ENCODE measurements around the gene POMT1.
"Not testable (repeated sequence)": the region's sequence is repeated elsewhere in the genome, so short reads cannot be mapped to it uniquely, and the experiment has no call there.

Gene POMT1

DNA sequence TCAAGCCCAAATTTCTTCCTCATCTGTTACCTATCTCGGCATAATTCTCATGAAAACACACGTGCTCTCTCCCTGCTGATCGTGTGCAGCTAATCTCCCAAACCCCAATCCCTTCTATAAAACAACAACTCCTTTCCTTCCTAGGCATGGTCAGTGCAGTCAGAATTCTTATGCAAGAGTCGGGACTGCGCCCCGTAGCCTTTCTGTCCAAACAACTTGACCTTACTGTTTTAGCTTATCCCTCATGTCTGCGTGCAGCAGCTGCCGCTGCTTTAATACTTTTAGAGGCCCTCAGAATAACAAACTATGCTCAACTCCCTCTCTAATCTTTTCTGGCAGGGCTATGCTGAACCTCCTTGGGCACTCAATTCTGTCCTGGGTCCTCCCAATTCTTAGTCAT is 47.7 kb downstream of the POMT1 start:
- not testable (repeated sequence) for DNase-seq (ENCODE audit: low read depth in 2 of 3, low spot score in 2 of 3)

DNA sequence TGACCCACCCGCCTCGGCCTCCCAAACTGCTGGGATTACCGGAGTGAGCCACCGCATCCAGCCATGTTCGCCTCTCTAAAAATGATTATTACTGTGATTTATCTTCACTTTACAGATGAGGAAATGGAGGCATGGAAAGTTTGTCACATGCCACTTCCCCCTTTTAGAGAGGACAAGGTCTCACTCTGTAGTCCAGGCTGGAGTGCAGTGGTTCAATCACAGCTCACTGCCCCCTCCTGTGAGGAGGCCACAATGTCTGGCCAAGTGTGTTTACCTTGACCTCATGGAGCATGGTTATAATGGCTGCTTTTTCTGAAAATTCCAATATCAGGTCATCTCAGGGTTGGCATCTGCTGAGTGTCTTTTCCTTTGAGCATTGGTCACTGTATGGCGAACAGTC is 49.3 kb downstream of the POMT1 start:
- DNase-seq (ENCODE audit: low read depth in 2 of 3, low spot score in 2 of 3), result no peak

DNA sequence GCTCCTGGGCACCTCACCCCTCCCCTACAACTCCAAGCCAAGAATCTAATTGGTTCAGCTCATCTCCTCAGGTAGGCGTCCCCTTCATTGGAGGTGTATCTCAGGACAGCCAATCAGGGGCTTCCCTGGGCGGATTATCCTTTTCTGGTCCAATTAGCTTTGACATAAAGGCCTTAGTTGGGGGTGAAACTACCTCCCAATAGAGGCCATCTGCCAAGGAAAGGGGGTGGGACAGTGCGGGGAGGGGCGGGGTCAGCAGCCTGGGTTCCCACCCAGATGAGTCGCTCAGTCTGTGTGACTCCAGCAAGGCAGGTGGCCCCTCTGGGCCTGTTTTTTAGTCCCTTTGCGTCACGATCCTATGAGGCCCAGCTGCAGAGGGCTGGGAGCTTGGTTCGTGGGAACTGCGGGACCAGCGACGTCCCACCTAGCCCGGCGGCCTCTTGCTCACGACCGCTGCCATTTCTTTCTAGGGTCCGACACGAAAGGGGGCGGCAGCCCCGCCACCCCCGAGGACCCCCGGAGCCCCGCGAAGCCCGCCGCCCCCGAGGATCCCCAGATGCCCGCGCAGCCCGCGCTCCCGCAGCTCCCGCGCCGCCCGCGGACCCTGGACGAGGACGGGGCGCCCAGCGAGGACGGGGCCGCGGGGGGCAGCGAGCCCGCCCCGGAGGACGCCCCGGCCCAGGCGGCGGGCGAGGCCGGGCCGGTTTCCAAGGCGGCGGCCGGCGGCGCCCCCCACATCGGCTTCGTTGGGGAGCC is 51.5 kb downstream of the POMT1 start:
- no peak for DNase-seq (ENCODE audit: low read depth in 2 of 3, low spot score in 2 of 3)

DNA sequence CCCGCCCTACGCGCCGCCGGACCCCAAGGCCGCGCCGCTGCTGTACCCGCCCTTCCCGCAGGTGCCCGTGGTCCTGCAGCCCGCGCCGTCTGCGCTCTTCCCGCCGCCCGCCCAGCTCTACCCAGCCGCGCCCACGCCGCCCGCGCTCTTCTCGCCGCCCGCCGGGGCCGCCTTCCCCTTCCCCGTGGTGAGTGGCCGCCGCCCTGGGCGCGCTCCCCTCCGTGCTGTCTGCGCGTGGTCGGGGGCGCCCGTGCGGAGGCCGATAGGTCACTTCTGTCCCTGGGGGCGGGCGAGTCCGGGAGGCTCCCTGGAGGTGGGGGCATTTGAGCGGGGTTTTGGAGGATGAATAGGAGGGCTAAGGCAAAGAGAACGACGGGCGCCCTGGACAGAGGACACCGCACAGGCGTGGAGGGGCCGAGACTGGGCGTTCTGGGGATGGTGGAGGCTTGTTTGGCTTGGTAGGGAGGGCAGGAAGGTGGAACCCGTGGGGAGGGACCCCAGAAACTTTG is 52.2 kb downstream of the POMT1 start:
- DNase-seq (ENCODE audit: low read depth in 2 of 3, low spot score in 2 of 3), result no peak

DNA sequence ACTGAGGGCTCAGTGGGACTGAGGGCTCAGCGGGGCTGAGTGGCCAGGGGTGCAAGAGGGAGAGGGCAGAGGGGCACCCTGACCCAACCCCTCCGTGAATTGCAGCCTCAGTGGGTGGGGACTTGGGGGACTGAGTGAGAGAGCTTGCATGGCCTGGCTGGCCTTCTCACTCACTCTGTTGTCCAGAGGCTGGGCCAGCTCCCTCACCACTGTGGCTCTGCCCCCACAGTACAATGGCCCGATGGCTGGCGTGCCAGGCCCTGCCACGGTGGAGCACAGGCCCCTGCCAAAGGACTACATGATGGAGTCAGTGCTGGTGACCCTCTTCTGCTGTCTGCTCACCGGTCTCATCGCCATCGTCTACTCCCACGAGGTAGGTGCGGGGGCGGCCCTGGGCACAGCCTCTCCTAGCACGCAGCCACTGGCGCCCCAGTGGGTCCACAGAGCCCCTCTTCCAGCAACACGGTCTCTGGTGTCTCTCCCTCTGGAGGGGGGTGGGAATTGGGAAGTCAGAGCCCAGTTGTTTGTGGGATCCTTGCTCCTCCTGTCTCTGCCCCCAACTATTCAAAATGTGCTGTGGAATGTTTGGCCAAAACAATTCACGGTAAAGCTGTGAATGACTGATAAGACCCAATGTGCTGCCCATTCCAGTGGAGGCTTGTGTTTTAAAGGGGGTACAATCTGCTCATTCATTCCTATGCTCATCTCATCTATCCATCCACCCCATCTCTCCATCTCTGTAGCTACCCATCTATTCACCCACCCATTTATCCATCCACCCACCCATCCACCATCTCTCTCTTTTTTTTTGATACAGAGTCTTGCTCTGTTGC is 53.3 kb downstream of the POMT1 start:
- no peak for DNase-seq (ENCODE audit: low read depth in 2 of 3, low spot score in 2 of 3)

DNA sequence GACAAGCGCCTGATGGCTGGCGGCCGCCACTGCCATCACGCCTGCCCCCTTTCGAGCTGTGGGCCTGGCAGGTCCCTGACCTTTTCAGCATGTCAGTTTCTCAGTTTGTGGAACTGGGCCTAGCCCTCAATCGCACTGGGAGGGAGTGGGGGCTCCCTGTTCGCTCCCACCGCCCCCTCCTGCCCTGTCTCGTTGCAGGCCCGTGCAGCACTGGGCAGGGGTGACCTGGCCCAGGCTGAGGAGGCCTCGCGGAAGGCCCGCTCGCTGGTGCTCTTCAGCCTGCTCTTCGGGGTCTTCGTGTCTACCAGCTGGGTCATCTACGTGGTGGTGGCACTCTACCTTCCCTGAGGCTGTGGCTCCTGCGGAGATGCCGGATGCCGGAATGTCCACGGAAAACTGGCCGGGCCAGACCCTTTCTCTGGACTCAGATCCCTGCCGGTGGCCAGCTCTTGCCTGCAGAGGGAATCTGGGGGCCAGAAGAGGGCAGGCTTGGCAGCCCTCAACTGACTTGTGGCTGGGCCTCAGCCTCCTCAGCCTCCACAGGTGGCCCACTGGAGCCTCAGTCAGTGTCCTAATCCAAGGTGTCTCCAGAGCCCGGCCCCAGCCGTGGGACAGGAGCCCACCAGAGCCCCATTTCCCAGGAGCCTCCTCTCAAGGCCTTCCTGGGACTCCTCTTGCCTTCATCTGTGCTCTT is 55.3 kb downstream of the POMT1 start:
- DNase-seq (ENCODE audit: low read depth in 2 of 3, low spot score in 2 of 3), result no peak

DNA sequence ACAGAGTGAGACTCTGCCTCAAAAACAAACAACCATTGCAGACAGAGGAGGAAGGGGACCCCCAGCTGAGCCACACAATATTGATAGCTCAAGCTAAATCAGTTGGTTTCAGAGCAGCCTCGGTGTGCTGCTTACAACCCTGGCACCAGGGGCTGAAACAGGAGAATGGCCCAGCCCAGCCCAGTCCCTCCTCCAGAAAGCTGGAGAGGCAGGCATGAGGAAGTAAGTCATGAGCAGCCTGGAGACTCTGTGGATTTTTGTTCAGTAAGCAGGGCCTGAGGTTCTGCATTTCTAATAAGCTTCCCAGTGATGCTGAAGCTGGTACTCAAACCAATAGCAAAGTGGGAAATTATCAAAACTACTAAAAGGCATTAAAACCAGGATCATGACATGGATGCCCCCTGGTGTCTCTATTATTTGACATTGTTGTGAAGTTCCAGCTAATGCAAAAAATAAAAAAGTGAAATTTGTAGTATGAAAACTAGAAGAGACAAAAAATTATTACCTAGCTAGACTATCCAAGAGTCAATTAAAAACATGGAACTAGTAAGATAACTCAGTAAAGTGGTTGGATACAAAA is 56.8 kb downstream of the POMT1 start:
- DNase-seq (ENCODE audit: low read depth in 2 of 3, low spot score in 2 of 3), result no peak

DNA sequence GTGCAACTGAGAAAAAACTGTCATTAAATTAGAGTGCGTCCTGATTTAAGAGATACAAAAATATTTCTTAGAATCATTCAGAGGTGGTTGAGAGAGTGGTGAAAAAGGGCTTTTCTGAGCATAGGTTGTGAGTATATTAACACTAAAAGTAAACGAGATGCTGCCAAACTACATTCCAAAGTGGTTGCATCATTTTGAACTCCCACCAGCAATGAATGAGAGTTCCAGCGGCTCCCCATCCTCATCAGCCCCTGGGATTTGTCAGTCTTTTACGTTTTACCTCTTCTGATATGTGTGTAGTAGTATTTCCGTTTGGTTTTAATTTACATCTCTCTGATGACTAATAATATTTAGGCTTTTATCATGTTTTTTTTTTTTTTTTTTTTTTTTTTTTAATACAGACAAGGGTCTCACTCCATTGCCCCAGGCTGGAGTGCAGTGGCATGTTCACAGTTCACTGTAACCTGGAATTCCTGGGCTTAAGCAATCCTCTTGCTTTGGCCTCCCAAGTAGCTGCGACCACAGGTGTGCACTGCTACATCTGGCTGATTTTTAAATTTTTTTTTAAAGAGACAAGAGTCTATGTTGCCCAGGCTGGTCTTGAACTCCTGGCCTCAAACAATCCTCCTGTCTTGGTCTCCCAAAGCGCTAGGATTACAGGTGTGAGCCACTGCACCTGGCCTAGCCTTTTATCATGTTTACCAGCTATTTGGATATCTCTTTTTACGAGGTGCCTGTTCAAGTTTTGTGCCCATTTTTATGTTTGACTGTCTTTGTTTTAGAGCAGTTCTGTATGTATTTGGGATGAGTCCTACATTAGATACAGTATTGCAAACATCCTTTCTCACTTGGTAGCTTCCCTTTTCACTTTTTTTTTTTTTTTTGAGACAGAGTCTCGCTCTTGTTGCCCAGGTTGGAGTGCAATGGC is 59.6 kb downstream of the POMT1 start:
- no peak for DNase-seq (ENCODE audit: low read depth in 2 of 3, low spot score in 2 of 3)

DNA sequence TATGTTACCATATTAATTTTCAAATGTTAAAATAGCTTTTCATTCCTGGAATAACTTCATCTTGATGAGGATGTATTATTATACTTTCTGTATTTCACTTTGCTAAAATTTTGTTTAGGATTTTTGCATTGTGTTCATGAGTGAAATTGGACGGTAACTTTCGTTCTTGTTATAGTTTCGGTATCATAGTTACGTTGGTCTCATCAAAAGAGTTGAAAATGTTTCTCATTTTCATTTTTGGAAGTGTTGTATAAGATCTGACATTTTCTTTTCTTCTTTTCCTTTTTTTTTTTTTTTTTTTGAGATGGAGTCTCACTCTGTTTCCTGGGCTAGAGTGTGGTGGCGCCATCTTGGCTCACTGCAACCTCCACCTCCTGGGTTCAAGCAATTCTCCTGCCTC is 62.7 kb downstream of the POMT1 start:
- no peak for DNase-seq (ENCODE audit: low read depth in 2 of 3, low spot score in 2 of 3)

DNA sequence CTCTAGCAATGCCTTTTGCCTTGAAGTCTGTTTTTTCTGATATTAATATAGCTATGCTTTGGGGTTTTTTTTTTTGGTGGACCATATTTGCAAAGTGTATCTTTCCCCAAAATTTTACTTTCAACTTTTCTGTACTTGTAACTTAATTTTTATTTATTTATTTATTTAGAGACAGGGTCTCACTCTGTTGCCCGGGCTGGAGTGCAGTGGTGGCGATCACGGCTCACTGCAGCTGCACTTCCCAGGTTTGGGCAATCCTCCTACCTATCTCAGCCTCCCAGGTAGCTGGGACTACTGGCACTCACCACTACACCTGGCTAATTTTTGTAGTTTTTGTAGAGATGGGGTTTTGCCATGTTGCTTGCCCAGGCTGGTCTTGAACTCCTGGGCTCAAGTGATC is 63.4 kb downstream of the POMT1 start:
- no peak for DNase-seq (ENCODE audit: low read depth in 2 of 3, low spot score in 2 of 3)

DNA sequence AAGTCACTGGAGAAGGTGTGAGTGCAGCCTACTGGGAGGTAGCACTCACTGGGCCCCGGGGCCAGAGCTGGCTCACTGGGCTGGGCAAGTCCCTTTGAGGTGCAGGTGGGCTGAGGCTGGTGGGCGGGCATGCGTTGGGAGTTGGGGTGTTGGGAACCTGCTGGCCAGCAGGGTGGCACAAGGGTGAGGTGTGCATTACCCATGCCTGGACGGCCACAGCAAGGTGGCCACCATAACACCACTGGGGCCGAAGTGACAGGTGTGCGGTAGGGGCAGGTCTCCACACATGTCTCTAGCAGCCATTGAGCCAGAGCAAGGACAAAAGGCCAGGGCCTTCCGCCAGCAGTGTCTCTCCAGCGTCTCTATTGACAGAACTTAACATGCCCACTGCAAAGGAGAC is 65.2 kb downstream of the POMT1 start:
- DNase-seq (ENCODE audit: low read depth in 2 of 3, low spot score in 2 of 3), result no peak
